Measurements from ENCODE around the gene TOM1. TPM values are rescaled to one million over a fixed set of nuclear protein-coding genes. Genes with fewer than 3 reads are reported as not detected.

Gene TOM1
- total and polyA plus RNA-seq, 10 of the 15 experiments (the other 5 are each of a cell fraction or from before 2014, with no cell fraction given), result 2.2 to 64.6 (median 40.3) TPM

GRCh38 chr22:35315141-35315854 is 15.6 kb downstream of the TOM1 start:
- intact Hi-C loops (cut with micrococcal nuclease; ENCODE audit: unreplicated experiment), result no loop called here
- Histone ChIP-seq H3K79me2 (ENCODE audit: control insufficient read depth, insufficient read depth, low read length) (peaks cover 7% of the 10 kb centered on the region), H4K20me1 (ENCODE audit: control insufficient read depth, insufficient read depth) (peaks cover 2% of the 10 kb centered on the region; the same call in 1 of the 2 replicates), H3K4me2 (ENCODE audit: control insufficient read depth, insufficient read depth) (no peak overlapping the region), H3K27me3 (replicated peaks in 1 of 2; ENCODE audit: control insufficient read depth in 2 of 2, insufficient read depth in 2 of 2, low read length in 1 of 2) (no peaks in the 10 kb centered on the region), H2AFZ (ENCODE audit: control insufficient read depth, low read depth, low read length) (no peak overlapping the region), H3K27ac (ENCODE audit: control insufficient read depth, insufficient read depth) (no peak overlapping the region), H3K9me3 (replicated peaks; ENCODE audit: control insufficient read depth, insufficient read depth, low read length) (no peaks in the 10 kb centered on the region), H3K36me3 (ENCODE audit: control insufficient read depth in 2 of 2, insufficient read depth in 2 of 2, low read length in 1 of 2) (peaks cover 0 to 7% of the 10 kb centered on the region in 2 experiments; a peak in 3 of 4 replicates), H3K9ac (ENCODE audit: control insufficient read depth, insufficient read depth, low read length) (no peak overlapping the region), H3K4me3 (no peak overlapping the region), H3K4me1 (ENCODE audit: control insufficient read depth, insufficient read depth, low read length) (peaks cover 41% of the 10 kb centered on the region)
- WGBS (ENCODE audit: insufficient coverage, insufficient replicate concordance, low lambda C conversion rate, missing lambda C conversion rate), result 73% methylated on average over 9 of the region's 12 CpGs
- TF ChIP-seq SP1 (IDR thresholded peaks at IDR 0.05; ENCODE audit: low read depth, low read length) (no peak), BMI1 (IDR thresholded peaks at IDR 0.05; ENCODE audit: borderline replicate concordance) (no peak), RAD51 (IDR thresholded peaks at IDR 0.05) (no peak), ATF2 (IDR thresholded peaks at IDR 0.05; ENCODE audit: low read length) (no peak)
- TF ChIP-seq, protein P1, sequence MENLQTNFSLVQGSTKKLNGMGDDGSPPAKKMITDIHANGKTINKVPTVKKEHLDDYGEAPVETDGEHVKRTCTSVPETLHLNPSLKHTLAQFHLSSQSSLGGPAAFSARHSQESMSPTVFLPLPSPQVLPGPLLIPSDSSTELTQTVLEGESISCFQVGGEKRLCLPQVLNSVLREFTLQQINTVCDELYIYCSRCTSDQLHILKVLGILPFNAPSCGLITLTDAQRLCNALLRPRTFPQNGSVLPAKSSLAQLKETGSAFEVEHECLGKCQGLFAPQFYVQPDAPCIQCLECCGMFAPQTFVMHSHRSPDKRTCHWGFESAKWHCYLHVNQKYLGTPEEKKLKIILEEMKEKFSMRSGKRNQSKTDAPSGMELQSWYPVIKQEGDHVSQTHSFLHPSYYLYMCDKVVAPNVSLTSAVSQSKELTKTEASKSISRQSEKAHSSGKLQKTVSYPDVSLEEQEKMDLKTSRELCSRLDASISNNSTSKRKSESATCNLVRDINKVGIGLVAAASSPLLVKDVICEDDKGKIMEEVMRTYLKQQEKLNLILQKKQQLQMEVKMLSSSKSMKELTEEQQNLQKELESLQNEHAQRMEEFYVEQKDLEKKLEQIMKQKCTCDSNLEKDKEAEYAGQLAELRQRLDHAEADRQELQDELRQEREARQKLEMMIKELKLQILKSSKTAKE (IDR thresholded peaks at IDR 0.05; ENCODE audit: low read depth, poor library complexity, severe bottlenecking), result no peak
- TF ChIP-seq, protein P2, sequence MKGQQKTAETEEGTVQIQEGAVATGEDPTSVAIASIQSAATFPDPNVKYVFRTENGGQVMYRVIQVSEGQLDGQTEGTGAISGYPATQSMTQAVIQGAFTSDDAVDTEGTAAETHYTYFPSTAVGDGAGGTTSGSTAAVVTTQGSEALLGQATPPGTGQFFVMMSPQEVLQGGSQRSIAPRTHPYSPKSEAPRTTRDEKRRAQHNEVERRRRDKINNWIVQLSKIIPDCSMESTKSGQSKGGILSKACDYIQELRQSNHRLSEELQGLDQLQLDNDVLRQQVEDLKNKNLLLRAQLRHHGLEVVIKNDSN (IDR thresholded peaks at IDR 0.05; ENCODE audit: borderline replicate concordance, extremely low read length, insufficient read depth, low read depth, low read length), result no peak
- SMC1A ChIA-PET (ENCODE audit: uncharacterized antibody, unreplicated experiment), result interaction anchor here (1.2 to 1.7 kb wide), 2 partner anchors 9 to 18 kb away, joined by 3 read pairs; no protein-coding TSS in a partner anchor
- no TSS peak for BruUV-seq (replicated peaks)
- CTCF ChIA-PET, result no interaction called here
- no peak for DNase-seq (ENCODE audit: low read depth, low spot score)
- RAD21 ChIA-PET (ENCODE audit: unreplicated experiment), result no interaction called here
- POLR2A ChIA-PET, result no interaction called here
- in situ Hi-C loops (cut with MboI), result no loop called here
- ATAC-seq, result no peak
- no peak for FAIRE-seq

Measured in GM12878 (cell line).